Tibial nerve (tissue), 3 donors: ENCODE measurements around the gene PSTK.

Experiments
- POLR2A ChIP-seq, 2 donors: fragments of 450-650 bp; IDR thresholded peaks; one replicate each; pipeline ENCODE4 v1.6.1; 2017; ENCODE audit warnings: antibody characterized with exemption in 2 of 2, mild to moderate bottlenecking in 2 of 2, moderate library complexity in 2 of 2
- TF ChIP-seq, protein P1 (sequence below), 5 experiments: fragments of 200-600 bp in 3 of 5; fragments of 450-650 bp in 2 of 5; sonication (generic) in 3 of 5; IDR thresholded peaks; one replicate each; pipeline ENCODE4 v1.5.1; 2016 to 2019; ENCODE audit warnings: antibody characterized with exemption in 5 of 5, mild to moderate bottlenecking in 3 of 5, moderate library complexity in 2 of 5

GRCh38 chr10:122962405-122962804, 17.8 kb upstream of the PSTK start:
- TF ChIP-seq, protein P1, sequence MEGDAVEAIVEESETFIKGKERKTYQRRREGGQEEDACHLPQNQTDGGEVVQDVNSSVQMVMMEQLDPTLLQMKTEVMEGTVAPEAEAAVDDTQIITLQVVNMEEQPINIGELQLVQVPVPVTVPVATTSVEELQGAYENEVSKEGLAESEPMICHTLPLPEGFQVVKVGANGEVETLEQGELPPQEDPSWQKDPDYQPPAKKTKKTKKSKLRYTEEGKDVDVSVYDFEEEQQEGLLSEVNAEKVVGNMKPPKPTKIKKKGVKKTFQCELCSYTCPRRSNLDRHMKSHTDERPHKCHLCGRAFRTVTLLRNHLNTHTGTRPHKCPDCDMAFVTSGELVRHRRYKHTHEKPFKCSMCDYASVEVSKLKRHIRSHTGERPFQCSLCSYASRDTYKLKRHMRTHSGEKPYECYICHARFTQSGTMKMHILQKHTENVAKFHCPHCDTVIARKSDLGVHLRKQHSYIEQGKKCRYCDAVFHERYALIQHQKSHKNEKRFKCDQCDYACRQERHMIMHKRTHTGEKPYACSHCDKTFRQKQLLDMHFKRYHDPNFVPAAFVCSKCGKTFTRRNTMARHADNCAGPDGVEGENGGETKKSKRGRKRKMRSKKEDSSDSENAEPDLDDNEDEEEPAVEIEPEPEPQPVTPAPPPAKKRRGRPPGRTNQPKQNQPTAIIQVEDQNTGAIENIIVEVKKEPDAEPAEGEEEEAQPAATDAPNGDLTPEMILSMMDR (IDR thresholded peaks at IDR 0.05), result no peak
- no peak for TF ChIP-seq POLR2A (IDR thresholded peaks at IDR 0.05)
